ENCODE results near the gene NGF. TPM values are rescaled to one million over a fixed set of nuclear protein-coding genes. Genes with fewer than 3 reads are reported as not detected.

The NGF gene
- total RNA-seq, 3 donors from 2014 or later, result 0.29 to 1.6 (median 0.39) TPM

DNA sequence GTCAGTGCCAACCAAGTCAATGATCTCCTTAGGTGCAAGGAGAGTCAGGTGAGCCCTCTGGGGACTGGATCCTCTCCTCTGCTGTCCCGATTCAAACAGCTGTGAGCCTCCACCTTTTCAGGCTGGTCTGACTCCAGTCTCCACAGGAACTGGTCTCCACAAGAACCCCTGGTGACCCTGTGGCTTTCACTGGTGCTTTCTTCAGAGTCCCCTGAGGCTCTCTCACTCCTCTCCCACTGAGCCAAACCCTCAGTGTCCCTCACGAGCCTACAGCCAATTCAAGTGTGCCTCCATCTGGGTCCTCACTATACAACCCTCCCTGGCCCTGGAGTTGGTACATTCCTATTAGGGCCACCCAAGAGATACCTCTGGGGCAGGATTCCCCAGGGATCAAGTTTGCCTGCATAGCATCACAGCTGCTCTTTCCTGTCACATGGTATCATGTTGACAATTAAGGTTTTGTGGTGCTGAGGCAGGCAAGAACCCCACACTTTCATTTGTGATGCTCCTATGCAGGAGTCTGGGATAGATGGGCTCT is 5.2 kb upstream of the NGF start:
- Histone ChIP-seq H3K4me3 (no peak overlapping the region), H3K36me3 (ENCODE audit: low read depth) (no peaks in the 10 kb centered on the region), H3K4me1 (ENCODE audit: low read depth) (no peaks in the 10 kb centered on the region), H3K9me3 (no peaks in the 10 kb centered on the region)
- DNase-seq, result no peak
- no peak for TF ChIP-seq CTCF (IDR thresholded peaks at IDR 0.05)
- no peak for ATAC-seq
- intact Hi-C loops (cut with DNase I, micrococcal nuclease), result no loop called here

- no peaks in the 10 kb centered on the region for H3K9me3 ChIP-seq
- ATAC-seq (no peak), DNase-seq (no peak)
- no peak for TF ChIP-seq CTCF (IDR thresholded peaks at IDR 0.05)
- intact Hi-C loops (cut with DNase I, micrococcal nuclease), result no loop called here
- peaks cover 3% of the 10 kb centered on the region for H3K4me1 ChIP-seq (ENCODE audit: low read depth)
- H3K4me3 ChIP-seq, result no peak overlapping the region
- no peaks in the 10 kb centered on the region for H3K36me3 ChIP-seq (ENCODE audit: low read depth)
These were observed 3.9 kb upstream of the NGF start for GRCh38 chr1:115341948-115342347.

DNA sequence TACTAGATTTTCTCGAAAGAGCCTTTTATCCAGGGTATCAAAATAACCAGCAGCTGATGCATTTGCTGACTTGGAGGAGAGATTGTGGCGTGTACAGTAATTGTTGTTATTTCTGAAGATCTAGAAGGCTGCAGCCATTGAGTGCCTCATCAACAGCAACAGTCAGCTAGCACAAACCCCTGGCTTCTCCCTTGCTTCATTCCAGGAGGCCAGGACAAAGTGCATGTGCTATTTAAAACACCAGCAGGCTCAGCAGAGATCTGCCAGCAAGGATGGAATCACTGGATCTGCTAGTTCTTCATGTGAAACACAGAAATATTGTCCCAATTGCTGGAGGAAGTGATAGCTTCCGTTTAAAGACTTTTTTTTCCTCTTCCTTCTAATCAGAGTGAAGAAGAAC is 2.8 kb upstream of the NGF start:
- DNase-seq, result no peak
- intact Hi-C loops (cut with DNase I, micrococcal nuclease), result no loop called here
- Histone ChIP-seq H3K4me1 (ENCODE audit: low read depth) (peaks cover 3% of the 10 kb centered on the region), H3K4me3 (no peak overlapping the region), H3K36me3 (ENCODE audit: low read depth) (no peaks in the 10 kb centered on the region), H3K9me3 (no peaks in the 10 kb centered on the region)
- ATAC-seq, result no peak
- no peak for TF ChIP-seq CTCF (IDR thresholded peaks at IDR 0.05)

GRCh38 chr1:115338457-115338820 is 390 bp upstream of the NGF start:
- no peaks in the 10 kb centered on the region for H3K36me3 ChIP-seq (ENCODE audit: low read depth)
- peak in 1 of 3 donors; percentile 47 for DNase-seq

GRCh38 chr1:115337276-115337632 is 795 bp downstream of the NGF start:
- ATAC-seq (peak; percentile 46), DNase-seq (no peak)
- Histone ChIP-seq H3K9me3 (no peaks in the 10 kb centered on the region), H3K4me3 (no peak overlapping the region), H3K36me3 (ENCODE audit: low read depth) (no peaks in the 10 kb centered on the region), H3K4me1 (ENCODE audit: low read depth) (peaks cover 3% of the 10 kb centered on the region)
- no peak for TF ChIP-seq CTCF (IDR thresholded peaks at IDR 0.05)
- intact Hi-C loops (cut with DNase I, micrococcal nuclease), result no loop called here

More at GRCh38 chr1:115338457-115338820, 390 bp upstream of the NGF start:
- Histone ChIP-seq H3K4me3 (no peak overlapping the region), H3K4me1 (ENCODE audit: low read depth) (peaks cover 3% of the 10 kb centered on the region), H3K9me3 (no peaks in the 10 kb centered on the region)
- intact Hi-C loops (cut with DNase I, micrococcal nuclease), result no loop called here
- ATAC-seq, result no peak
- no peak for TF ChIP-seq CTCF (IDR thresholded peaks at IDR 0.05)

GRCh38 chr1:115336741-115337140 is 1.3 kb downstream of the NGF start:
- DNase-seq, result no peak
- H3K4me1 ChIP-seq (ENCODE audit: low read depth), result peaks cover 3% of the 10 kb centered on the region
- H3K36me3 ChIP-seq (ENCODE audit: low read depth), result no peaks in the 10 kb centered on the region
- no peak overlapping the region for H3K4me3 ChIP-seq
- H3K9me3 ChIP-seq, result no peaks in the 10 kb centered on the region
- no peak for ATAC-seq
- no peak for TF ChIP-seq CTCF (IDR thresholded peaks at IDR 0.05)
- intact Hi-C loops (cut with DNase I, micrococcal nuclease), result no loop called here

Data from mucosa of descending colon (tissue), 3 donors.